ENCODE measurements around the gene VENTX.

VENTX gene

GRCh38 chr10:133238466-133238804 is 780 bp downstream of the VENTX start:
- DNase-seq: no peak

- DNase-seq: no peak
These were observed 2.3 kb downstream of the VENTX start for GRCh38 chr10:133239990-133240389.

- DNase-seq: no peak
These were observed 4.0 kb downstream of the VENTX start for GRCh38 chr10:133241501-133242205.

- peak; percentile 4 for DNase-seq
These were observed 5.1 kb downstream of the VENTX start for GRCh38 chr10:133242611-133243356.

GRCh38 chr10:133243593-133243992 is 5.9 kb downstream of the VENTX start:
- DNase-seq: no peak

- DNase-seq: no peak
These were observed 8.0 kb downstream of the VENTX start for GRCh38 chr10:133245439-133246235.

GRCh38 chr10:133246236-133246626 is 8.6 kb downstream of the VENTX start:
- no peak for DNase-seq

- DNase-seq: no peak
These were observed 10.2 kb downstream of the VENTX start for GRCh38 chr10:133247681-133248333.

- no peak for DNase-seq
These were observed 10.7 kb downstream of the VENTX start for GRCh38 chr10:133248334-133248715.

- no peak for DNase-seq
These were observed 11.6 kb downstream of the VENTX start for GRCh38 chr10:133249094-133249780.

- DNase-seq: no peak
These were observed 12.5 kb downstream of the VENTX start for GRCh38 chr10:133249975-133250754.

GRCh38 chr10:133251388-133252222 is 13.9 kb downstream of the VENTX start:
- no peak for DNase-seq

GRCh38 chr10:133252223-133252552 is 14.5 kb downstream of the VENTX start:
- no peak for DNase-seq

GRCh38 chr10:133253361-133253955 is 15.8 kb downstream of the VENTX start:
- DNase-seq: no peak

GRCh38 chr10:133254421-133255120 is 16.9 kb downstream of the VENTX start:
- no peak for DNase-seq

GRCh38 chr10:133255323-133255722 is 17.7 kb downstream of the VENTX start:
- no peak for DNase-seq

GRCh38 chr10:133257489-133258065 is 19.9 kb downstream of the VENTX start:
- peak; percentile 37 for DNase-seq

- no peak for DNase-seq
These were observed 20.6 kb downstream of the VENTX start for GRCh38 chr10:133258066-133258817.

Data from fibroblast of skin of right biceps (primary cell).